ENCODE results near the gene JAG1.

DNA sequence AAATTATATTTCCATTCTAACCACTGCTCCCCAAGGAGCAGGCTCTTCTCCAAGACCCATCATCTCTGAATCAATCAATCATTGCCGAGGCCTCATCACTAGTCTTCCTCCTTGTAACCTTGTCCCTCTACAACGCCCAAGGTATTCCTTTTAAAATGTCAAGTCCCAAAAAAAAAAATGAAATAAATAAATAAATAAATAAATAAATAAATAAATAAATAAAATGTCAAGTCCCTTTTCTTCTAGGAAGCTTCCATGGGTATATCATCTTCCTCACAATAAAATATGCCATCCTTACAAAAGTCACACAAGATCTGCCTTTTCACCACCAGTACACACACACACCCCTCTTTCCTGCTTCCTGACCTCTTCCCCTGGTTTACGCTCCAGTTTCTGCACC, 57.6 kb downstream of the JAG1 start:
- TF ChIP-seq POLR2AphosphoS5 (IDR thresholded peaks at IDR 0.05) (no peak), EP300 (IDR thresholded peaks at IDR 0.05) (no peak)
- TF ChIP-seq, protein P1, sequence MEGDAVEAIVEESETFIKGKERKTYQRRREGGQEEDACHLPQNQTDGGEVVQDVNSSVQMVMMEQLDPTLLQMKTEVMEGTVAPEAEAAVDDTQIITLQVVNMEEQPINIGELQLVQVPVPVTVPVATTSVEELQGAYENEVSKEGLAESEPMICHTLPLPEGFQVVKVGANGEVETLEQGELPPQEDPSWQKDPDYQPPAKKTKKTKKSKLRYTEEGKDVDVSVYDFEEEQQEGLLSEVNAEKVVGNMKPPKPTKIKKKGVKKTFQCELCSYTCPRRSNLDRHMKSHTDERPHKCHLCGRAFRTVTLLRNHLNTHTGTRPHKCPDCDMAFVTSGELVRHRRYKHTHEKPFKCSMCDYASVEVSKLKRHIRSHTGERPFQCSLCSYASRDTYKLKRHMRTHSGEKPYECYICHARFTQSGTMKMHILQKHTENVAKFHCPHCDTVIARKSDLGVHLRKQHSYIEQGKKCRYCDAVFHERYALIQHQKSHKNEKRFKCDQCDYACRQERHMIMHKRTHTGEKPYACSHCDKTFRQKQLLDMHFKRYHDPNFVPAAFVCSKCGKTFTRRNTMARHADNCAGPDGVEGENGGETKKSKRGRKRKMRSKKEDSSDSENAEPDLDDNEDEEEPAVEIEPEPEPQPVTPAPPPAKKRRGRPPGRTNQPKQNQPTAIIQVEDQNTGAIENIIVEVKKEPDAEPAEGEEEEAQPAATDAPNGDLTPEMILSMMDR (IDR thresholded peaks at IDR 0.05), result no peak

All from upper lobe of left lung (tissue), 4 donors.